Erythroblast (primary cell): ENCODE results near the gene SORT1.

ENCODE experiments used
- GATA1 ChIP-seq: IDR thresholded peaks from 2 replicates; pipeline ENCODE4 v1.6.1; 2011; ENCODE audit warnings: low read depth, mild to moderate bottlenecking, control low read depth, low read length, moderate library complexity
- POLR2A ChIP-seq: IDR thresholded peaks from 2 replicates; pipeline ENCODE4 v1.6.1; 2011; ENCODE audit warnings: mild to moderate bottlenecking, low read length

GRCh38 chr1:109444346-109444745 is 46.6 kb upstream of the SORT1 start:
- TF ChIP-seq POLR2A (no peak), GATA1 (no peak)
